HG03108 (cell line): ENCODE results near the gene NID1.
"Not testable (repeated sequence)": the region's sequence is repeated elsewhere in the genome, so short reads cannot be mapped to it uniquely, and the experiment has no call there.

Source experiments
- ATAC-seq: cut with Tn5 transposase; IDR thresholded peaks from one replicate; pipeline ENCODE4 v1.9.1; 2021; ENCODE audit warnings: moderate library complexity; ENCODE audit not compliant: unreplicated experiment

NID1 gene

GRCh38 chr1:236033336-236033735 lies 31.6 kb downstream of the NID1 start:
- ATAC-seq: no peak

DNA sequence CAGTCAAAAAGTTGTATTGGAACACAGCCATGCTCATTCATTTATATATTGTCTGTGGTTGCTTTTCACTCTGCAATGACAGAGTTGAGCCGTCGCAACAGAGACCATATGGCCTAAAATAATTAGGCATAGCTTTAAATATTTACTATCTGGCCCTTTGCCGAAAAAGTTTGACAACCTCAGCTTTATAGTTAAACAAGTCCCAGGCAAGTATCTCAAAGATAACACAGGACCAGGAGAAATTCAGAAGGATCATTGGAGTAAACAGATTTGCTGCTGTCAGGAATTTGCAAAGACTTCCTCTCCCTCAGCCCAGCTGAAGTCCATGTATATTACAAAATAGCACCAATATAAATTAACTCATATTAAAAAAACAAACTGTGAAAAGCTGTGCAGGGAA lies 34.4 kb downstream of the NID1 start:
- no peak for ATAC-seq

GRCh38 chr1:236029428-236029940 lies 35.4 kb downstream of the NID1 start:
- ATAC-seq: no peak

DNA sequence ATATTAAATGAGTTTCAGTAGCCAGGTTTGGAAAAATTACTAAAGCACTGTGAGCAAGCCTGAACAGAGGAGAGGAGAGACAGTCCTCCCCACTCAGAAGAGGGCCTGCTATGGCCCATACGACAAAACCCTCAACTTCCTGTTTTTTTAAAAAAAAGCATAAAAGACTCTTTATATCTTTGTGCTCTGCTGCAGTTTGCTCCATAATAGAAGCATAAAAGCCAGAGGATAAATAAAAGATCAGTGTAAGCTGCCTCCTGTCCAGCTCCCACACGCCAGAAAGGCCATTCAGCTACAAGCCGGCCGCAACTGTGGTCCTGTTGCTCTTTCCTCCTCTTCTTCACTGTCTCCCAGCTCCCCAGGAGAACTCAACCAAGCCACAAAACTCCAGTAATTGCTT lies 37.8 kb downstream of the NID1 start:
- ATAC-seq: no peak

- no peak for ATAC-seq
Measured at GRCh38 chr1:236025836-236026235, 39.1 kb downstream of the NID1 start.

DNA sequence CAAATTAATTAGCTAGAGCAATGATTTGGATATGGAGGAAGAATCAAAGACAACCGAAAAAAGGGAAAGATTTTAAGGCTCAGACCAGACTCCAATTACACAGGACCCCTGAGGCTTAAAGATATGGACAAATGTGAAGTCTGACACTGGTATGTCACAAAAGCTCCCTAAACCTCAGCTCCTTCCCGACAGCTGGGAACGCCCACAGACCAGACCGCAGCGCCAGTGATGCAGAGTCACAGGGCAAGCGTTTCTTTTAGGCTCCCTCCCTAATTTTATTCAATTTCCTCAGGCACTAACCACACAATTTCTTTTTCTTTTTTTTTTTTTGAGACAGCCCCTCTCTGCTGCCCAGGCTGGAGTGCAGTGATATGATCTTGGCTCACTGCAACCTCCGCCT lies 40.2 kb downstream of the NID1 start:
- no peak for ATAC-seq

DNA sequence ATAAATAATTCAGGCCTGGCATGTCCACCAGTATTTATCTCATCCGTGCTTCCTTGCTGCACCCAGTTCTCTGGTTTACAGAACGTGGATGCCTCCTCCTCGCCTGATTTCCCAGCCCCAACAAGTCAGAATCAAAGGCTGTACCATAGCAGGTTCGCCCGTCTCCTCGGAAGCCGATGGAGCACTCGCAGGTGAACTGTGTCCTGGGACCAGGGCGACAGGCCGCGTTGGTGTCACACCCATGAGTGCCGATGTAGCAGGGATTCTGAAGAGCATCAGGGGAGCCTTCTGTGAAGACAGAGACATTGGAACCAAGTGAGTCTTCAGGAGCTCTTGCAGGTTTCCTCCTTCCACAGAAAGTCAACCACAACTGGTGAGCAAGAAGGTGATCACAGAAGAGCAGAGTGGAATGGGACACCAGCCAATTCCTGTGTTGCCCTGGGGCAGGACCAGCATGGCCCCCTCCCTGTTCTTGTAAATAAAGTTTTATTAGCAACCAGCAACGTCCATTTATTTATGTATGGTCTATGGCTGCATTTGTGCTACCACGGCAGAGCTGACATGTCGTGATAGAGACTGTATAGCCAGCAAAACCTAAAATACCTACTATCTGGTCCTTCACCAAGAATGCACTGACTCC lies 40.8 kb downstream of the NID1 start:
- ATAC-seq: no peak

GRCh38 chr1:236021424-236022135 lies 43.3 kb downstream of the NID1 start:
- ATAC-seq: no peak

GRCh38 chr1:236020359-236021219 lies 44.3 kb downstream of the NID1 start:
- no peak for ATAC-seq

DNA sequence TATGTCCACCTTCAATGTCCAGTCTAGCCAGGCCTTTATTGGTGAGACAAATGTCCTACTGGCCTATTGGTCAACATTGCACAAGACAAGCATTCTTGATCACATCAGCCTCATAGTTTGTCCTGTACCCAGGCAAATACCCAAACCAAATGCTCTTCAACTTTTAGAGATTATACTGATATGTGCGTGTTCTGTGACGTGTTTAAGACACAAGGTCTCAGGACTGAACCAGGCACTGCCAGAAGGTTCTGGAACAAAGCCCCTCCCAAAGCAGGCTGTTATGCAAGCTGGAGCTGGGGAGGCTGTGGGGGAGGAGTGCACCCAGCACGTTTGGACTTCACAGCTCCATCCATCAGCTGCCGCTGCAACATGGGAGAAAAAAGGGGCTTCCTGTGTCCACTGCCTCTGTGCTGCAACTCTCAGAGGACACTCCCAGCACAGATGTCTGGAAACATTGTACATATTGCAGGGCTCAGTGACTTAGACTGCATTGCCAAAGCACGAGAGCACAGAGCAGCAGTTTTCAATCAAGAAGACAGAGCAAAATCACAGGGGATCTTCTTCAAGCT lies 45.9 kb downstream of the NID1 start:
- ATAC-seq: no peak

GRCh38 chr1:236016782-236017400 lies 48.0 kb downstream of the NID1 start:
- ATAC-seq: no peak

GRCh38 chr1:236016083-236016482 lies 48.8 kb downstream of the NID1 start:
- ATAC-seq: no peak

DNA sequence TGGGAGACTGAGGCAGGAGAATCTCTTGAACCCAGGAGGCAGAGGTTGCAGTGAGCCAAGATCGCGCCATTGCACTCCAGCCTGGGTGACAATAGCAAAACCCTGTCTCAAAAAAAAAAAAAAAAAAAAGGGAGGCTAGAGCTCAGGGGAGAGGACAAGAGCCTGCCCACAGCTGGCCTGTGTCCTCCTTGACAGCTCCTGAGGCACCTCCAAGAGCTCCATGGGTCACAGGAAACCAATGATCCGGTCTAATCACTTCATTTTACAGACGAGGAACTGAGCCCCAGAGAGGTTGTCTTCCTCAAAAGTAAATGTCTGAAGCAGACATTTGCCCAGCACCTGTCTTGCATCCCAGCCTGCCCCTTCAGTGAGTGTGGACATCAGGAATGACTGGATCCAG lies 49.4 kb downstream of the NID1 start:
- ATAC-seq: no peak

DNA sequence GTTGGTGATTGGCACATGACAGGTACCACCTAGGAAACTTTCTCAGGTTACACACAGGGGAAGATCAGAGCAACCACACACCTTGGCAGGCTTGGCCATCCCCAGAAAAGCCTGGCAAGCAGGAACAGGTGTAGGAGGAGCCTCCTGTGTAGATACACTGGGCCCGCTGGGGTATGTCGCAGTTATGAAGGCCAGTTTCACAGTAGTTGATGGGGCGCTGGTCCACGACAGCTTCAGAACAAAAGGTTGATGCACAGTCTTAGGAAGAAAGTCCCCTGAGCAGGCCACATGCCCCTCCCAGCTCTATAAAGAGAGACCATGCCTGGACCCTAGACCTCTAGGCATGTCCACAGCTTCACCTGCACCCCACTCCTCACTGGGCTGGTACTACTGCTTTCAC lies 51.6 kb downstream of the NID1 start:
- no peak for ATAC-seq

DNA sequence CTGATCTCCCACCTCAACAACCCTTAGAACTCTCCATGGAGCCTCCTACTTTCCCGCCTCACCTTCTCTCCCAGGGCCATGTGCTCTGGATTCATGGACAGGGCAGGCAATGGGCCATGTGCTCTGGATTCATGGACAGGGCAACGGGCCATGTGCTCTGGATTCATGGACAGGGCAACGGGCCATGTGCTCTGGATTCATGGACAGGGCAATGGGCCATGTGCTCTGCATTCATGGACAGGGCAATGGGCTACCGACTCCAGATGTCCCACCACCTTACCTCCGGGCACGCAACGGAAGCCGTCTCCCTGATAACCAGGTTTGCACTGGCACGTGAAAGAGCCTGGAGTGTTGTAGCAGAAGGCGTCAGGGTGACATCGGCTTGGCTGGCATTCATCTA lies 53.2 kb downstream of the NID1 start:
- no peak for ATAC-seq

DNA sequence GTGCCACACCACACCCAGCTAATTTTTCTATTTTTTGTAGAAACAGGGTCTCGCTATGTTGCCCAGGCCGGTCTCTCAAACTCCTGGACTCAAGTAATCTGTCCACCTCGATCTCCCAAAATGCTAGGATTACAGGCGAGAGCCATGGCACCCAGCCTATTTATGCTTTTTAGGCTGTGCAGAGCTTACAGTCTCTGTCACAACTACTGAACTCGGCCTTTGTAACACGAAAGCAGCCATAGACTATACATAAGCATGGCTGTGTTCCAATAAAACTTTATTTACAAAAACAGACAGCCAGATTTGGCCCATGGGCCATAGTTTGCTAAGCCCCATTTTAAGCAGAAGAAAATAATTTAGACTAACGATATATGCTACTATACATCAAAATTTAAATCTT lies 54.4 kb downstream of the NID1 start:
- no peak for ATAC-seq

GRCh38 chr1:236009857-236010256 lies 55.0 kb downstream of the NID1 start:
- ATAC-seq: no peak

DNA sequence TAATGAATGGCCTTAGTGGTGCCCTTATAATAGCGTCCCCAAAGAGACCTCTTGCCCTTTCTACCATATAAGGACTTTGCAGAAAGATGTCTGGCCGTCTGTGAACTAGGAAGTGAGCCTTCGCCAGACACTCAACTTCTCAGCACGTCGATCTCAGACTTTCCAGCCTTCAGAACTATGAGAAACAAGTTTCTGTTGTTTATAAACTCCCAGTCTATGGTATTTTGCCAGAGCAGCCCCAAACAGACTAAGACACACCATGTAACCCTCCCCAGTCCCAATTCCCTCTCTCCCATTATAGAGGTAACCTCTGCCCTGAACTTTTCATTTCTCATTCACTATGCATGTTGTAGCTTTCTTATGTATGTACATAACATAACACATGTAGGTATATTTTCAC lies 55.7 kb downstream of the NID1 start:
- ATAC-seq: no peak

DNA sequence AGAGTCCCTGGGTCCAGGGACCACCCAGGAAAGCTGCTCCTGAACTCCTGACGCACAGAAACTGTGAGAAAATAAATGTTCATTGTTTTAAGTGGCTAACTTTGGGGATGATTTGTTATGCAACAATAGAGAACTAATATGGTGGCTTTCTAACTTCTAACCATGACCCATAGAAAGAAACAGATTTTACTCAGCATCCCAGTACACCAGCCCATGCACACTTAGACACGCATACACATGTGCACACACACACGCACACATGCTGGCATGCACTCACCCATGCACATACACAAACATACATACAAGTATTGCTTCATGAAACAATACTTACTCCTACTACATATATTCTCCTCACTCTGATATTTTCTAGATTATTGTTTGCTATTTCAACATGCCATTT lies 57.1 kb downstream of the NID1 start:
- no peak for ATAC-seq

GRCh38 chr1:236003058-236003457 lies 61.8 kb downstream of the NID1 start:
- not testable (repeated sequence) for ATAC-seq

GRCh38 chr1:236002572-236002971 lies 62.3 kb downstream of the NID1 start:
- ATAC-seq: no peak
